Stimulated activated CD8-positive, alpha-beta memory T cell treated with anti-CD3 and anti-CD28 coated beads, Interleukin-12 subunit alpha, Interleukin-12 subunit beta, amount 100 ng/mL, for 1 hour (primary cell): ENCODE data around the gene S100B.
"Not testable (repeated sequence)": the region's sequence is repeated elsewhere in the genome, so short reads cannot be mapped to it uniquely, and the experiment has no call there.

ENCODE experiments used
- DNase-seq: peaks from one replicate; pipeline ENCODE4 v3.0.0-alpha.2; 2020; ENCODE audit warnings: low read depth

S100B gene

GRCh38 chr21:46604975-46605766 is at the start of gene S100B:
S100B (minus strand) TSS chr21:46605082; CDS start chr21:46602415, 2,667 bp downstream.
- DNase-seq = no peak

- no peak for DNase-seq
Observed at GRCh38 chr21:46651121-46651520, 46.2 kb upstream of the S100B start.

GRCh38 chr21:46650476-46651098 is 45.7 kb upstream of the S100B start:
- DNase-seq = no peak

GRCh38 chr21:46649356-46649755 is 44.5 kb upstream of the S100B start:
- DNase-seq = no peak

GRCh38 chr21:46648539-46648938 is 43.7 kb upstream of the S100B start:
- DNase-seq = no peak

GRCh38 chr21:46646541-46647154 is 41.8 kb upstream of the S100B start:
- no peak for DNase-seq

- no peak for DNase-seq
Observed at GRCh38 chr21:46645840-46646239, 41.0 kb upstream of the S100B start.

GRCh38 chr21:46643379-46644177 is 38.7 kb upstream of the S100B start:
- DNase-seq = no peak

GRCh38 chr21:46641656-46642055 is 36.8 kb upstream of the S100B start:
- DNase-seq = no peak

- DNase-seq = no peak
Observed at GRCh38 chr21:46639489-46640386, 34.9 kb upstream of the S100B start.

- DNase-seq = no peak
Observed at GRCh38 chr21:46637952-46638746, 33.3 kb upstream of the S100B start.

GRCh38 chr21:46636550-46637285 is 31.8 kb upstream of the S100B start:
- DNase-seq = no peak

- no peak for DNase-seq
Observed at GRCh38 chr21:46636181-46636512, 31.3 kb upstream of the S100B start.

GRCh38 chr21:46635324-46636180 is 30.7 kb upstream of the S100B start, which contains the start of gene PRMT2:
PRMT2 (plus strand) TSS chr21:46635674; CDS start chr21:46636952, 1,278 bp downstream.
- peak; percentile 97 for DNase-seq

GRCh38 chr21:46634966-46635323 is 30.1 kb upstream of the S100B start:
- DNase-seq = no peak

GRCh38 chr21:46634427-46634826 is 29.5 kb upstream of the S100B start:
- DNase-seq = no peak

- DNase-seq = no peak
Observed at GRCh38 chr21:46633566-46633965, 28.7 kb upstream of the S100B start.

- not testable (repeated sequence) for DNase-seq
Observed at GRCh38 chr21:46630915-46631314, 26.0 kb upstream of the S100B start.

- no peak for DNase-seq
Observed at GRCh38 chr21:46628868-46629267, 24.0 kb upstream of the S100B start.
